Medulla oblongata (tissue), 1 donor: ENCODE measurements around the gene ASB18.

ENCODE experiments used
- DNase-seq: peaks from one replicate; pipeline ENCODE4 v3.0.0-alpha.2; 2015; ENCODE audit errors: extremely low spot score

ASB18 gene

DNA sequence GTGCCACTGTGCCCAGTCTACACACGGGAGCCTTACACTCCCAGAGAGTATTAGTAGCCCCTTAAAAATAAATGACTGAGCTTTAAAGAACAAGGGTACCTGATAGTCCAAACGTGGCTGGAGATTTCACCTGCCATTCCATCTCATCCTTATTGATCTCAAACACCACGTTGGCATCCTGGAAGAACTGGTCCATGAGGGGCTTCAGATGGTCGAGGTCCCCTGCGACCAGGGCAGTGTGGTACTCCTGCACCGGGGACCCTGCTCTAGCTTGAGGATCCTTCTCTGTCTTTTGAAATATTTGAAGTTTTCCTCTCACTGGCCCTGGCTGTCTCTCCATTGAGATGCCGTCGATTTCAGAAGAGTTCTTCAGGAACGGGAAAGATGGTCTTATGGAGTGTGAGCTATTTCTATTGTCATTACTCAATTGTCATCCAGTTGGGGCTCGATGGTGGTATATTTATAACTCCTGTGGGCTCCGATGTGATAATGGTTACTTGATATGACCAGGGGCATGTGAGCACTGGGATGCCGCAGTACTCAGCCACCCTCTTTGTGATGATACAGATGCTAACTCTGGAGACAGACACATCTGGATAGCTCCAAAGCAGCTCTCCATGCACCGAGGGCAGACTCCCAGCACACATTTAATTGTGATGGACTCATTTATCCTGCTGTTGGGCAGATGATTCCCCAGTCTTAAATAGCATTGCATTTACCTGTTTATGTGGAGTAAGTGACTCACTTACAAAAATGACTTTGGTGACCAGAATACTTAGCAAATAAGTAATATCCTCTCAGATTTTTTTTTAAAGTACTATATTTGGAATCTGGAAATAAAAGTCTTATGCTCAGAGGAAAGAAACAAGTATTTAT lies 22.8 kb downstream of the ASB18 start:
- no peak for DNase-seq

DNA sequence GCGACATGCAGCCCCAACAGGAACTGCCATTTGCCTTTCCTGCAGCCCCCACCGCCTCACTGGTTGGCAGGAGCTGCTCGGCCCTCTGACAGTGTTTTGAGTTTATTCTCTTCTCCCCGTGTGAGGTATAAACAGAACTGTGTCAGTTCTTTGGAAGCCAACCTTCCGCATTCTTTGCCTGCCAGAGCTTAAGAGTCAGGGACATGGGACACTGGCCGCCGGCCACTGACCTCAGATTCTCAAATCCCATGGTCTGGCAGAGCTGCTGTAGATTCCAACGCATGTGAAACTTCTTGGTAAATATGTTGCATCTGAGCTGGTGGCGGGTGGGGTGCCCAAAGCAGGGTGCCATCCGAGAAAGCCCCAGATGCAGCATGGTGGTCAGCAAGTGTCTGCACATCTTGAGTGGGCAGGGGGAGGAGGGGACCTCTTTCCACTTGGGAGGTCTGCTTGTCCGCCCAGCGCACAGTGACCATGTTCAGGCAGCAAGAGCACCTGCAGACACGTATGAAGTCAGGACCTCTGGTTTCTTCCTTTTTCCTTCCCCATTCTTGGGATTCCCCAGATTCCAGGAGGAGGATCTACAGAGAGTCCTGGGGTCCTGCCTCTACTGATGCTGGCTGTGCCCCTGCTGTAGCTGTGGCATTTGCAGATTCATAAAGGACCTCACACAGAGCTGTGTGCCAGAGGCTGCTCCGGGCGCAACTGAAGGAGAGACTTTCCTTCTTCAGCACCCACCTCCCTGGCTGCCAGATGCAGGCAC lies 23.8 kb downstream of the ASB18 start:
- peak; percentile 60 for DNase-seq

DNA sequence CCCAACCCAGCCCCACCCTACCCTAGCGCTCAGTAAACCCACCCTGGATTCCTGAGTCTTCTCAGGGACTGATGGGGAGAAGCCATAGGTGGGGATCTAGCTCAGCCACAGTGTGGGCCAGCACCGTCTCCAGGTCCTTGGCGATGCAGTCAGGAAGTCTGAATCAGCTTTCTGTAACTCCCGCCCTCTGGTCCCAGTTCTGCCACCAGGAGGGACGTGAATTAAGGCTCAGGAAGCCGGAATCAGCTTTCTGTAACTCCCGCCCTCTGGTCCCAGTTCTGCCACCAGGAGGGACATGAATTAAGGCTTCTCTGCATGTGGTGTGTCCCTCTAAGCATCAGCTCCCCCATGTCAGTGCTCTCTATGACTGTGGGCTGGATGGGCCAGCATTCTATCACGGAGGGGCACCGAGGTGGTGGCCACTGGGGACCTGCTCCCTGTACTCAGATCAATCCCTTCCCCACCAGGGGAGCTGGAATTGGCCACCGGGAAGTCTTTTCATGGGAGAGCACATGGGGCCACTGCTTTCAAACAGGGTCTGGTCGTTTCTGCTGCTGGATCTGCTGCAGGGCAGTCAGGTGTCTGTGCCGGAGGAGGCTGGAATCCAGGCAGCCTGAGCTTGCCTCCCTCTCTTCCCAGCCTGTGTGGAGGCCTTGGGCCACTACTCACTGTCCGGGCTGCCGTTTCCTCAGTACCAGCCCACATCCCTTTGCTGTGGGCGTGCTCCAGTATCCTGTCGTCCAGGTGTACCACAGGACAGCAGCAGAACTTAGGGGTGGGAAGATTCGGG lies 24.7 kb downstream of the ASB18 start:
- peak; percentile 9 for DNase-seq

DNA sequence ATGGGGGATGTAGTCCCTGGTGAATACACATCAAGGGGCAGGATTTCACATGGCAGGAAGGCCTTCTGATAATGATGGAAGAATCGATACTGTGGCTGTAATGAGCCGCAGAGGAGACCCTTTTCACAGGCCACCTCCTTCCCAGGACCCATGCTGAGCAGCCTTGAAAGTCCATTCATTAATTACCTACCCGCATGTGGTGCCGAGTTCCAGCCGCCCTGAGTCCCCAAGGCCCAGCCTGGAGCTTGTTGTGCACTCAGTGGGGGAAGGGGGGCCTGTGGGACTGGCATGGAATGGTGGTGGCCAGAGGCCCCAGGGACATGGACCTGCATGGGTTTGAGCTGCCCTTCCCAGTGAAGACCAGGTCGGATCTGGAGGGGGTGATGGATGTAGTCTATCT lies 25.5 kb downstream of the ASB18 start:
- no peak for DNase-seq

DNA sequence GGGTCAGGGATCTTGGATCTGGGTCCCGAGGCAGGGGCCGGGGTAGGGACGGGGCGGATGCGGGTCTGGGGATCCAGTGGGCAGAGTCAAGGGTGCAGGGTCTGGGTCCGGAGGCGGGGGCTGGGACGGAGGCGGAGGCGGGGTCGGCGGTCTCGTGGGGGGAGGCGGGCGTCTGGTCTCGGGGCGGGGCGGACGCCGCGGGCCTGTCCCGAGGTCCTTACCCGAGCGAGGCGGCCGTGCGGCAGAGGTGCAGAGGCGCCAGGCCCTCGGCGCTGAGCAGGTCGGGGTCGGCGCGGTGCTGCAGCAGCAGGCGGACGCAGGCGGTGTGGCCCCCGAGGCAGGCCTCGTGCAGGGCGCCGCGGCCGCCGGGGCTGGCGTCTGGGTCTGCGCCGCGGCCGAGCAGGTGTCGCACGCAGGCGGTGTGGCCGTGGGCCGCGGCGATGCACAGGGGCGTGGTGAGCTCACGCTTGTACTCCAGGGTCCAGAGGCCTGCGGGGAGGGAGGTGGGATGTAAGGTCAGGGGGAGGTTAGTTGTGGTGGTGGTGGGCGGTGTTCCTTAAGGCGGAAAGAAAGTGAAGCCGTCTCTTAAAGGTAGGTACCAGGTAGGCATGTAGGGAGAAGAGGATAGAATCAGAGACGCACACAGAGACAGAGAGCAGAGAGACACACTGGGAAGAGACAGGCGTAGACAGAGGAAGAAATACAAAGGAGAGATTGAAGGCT lies 26.6 kb downstream of the ASB18 start:
- no peak for DNase-seq

DNA sequence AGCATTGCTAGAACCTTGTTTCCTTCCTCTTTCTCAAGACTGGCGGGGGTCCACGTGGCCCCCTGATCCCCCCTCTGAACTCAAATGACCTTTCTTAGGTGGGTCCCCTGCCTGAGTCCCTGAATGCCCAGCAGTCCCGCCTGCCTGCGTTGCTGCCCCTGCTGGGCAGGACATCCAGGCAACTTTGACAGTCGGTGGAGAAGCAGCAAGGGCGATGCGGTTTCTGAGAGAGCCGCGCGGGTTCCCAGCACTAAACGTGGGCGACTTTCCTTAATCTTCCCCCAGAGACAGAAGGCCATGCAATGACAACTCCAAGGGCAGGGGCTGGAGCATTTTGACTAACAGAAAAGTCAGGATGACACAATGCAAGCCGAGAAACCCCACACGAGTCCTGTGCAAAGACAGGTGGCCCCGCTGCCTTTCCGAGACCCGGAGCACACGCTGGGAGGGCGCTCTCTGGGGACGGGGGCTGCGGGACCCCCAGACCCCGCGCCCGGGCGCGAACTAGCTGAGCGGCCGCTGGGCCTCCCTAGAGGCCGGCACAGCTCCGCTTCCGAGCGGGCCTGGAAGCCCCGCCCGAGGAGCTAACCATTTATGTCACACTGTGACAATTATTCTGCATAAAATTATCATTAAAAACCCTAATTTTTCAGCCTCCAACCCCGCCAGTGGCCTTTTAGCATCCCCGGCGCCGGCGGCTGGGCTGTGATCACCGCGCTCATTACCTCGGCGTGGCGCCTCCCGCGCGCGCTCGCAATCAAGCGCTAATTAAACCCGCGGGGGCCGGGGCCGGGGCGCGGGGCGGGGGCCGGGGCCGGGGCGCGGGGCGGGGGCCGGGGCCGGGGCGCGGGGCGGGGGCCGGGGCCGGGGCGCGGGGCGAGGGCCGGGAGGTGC lies 27.4 kb downstream of the ASB18 start:
- DNase-seq = no peak

DNA sequence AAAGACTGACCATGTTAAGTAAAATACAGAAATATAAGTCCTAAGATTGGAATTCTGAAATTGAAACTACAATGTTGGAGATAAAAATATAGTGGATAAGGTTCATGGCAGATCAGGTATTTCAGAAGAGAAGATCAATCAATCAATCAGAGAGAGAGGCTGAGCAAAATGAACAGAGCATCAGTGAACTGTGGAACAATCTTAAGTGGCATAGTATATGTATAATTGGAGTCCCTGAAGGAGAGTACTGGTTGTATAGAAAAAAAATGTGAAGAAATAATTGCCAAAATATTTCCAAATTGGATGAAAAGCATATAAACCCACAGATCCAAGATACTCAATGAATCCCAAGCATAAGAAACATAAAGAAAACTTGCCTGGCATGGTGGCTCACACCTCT lies 35.0 kb downstream of the ASB18 start:
- DNase-seq = no peak

DNA sequence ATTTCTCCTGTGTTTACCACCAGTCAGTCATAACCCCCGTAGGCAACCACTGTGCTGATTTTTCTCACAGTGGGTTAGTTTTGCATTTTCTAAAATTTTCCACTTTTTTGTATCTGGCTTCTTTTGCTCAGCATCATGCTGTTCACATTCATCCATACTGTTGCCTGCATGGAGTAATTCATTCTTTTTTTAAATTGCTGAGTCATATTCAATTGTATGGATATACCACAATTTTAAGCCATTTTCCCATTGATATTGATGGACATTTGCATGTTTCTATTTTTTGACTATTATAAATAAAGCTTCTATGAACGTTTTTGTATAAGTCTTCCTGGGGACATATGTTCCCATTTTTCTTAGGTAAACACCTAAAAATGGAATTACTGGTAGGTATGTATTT lies 40.5 kb downstream of the ASB18 start:
- no peak for DNase-seq

DNA sequence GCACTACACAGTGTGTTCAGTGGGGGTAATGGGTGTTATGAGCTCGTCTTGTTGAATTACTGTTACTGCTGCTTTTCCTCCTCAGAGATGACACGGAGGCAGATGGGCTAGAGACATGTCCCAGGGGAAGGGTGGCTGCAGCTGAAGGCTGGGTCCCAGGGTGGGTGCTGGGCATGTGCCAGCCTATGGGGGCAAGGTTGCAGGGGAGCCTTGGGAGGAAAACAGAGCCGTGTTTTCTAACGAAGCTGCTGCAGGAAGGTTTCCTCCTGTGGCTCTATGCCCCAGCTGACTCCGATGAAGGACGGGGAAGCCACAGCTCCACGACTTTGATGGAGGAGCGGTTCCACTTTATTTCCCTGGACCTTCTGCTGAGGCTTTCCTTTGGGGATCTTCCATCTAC lies 42.4 kb downstream of the ASB18 start:
- DNase-seq = no peak

DNA sequence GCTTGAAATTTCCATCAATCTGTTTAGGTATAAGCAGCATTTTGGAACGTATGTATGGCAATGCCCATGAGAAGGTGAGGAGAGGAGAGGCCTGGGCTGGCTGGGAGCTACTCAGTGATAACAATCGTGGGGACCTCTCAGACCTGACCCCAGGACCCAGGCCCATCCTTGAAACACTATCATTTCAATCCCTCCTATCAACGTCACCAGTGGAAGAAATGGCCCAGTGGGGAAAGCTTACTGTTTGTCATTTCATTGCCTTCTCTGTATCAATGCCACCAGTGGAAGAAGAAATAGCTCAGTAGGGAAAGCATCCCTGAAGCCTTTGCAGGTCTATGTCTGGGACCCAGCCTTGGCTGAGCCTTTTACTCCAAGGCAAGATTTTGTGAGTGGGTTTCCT lies 44.8 kb downstream of the ASB18 start:
- no peak for DNase-seq

DNA sequence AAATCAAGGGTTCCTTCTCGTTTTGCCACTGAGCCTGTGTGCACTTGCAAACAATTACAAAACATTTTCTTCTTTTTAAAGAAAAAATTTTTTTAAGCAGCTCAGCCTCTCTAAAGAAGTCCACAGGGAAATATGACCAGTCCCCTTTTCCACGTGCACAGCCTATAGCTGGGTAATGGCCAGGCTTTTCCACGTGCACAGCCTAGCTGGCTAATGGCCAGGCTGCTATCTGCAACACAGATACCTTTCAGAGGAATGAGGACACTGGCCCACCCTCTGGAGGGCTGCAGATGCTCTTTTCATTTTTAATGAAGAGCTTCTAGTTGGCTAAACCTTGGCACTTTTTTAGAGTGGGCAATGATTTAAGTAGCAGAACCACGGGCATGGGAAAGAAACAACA lies 46.3 kb downstream of the ASB18 start:
- DNase-seq = no peak

DNA sequence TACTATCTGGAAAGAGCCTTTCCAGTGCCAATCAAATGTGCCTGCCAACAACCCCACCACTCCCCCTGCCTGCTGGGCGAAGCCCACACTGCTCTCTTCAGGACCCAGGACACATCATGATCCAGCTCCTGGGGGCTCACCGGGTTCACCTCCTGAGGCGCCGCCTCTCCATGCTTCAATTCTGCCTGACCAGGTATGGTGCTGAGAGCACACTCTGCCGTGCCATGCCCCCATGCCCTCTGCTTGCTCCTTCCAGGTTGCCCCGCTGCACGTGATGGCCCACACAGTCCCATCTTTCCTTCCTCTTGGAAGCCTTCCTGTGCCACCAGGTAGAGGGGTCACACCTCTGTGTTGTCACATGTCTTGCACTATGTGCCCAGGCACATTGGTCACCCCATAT lies 47.5 kb downstream of the ASB18 start:
- DNase-seq = no peak

DNA sequence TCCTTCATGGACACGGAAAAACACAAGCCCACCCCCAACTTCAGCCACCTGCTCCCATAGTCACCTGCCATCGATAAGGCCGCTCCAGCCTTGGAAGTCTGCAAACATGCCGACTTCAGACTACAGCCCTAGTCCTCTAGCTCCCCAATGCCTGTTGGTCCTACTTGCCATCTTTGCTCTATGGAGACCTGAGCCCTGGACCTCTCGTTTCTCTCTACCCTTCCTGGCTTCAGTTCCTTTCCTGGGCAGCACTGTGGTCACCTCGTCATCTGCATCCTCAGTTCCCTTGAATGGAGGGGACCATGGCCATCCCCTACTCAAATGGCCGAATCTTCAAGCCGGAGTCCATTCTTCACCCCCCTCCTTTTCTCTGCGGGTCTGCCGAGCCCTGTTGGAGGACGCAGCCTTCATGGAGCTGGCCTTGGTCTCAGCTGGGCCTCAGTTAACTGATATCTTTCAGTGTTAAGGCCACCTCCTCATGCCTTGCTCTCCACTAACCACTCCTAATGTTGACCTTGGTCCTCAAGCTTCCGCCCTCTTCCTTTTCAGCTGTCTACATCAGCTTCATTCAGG lies 48.4 kb downstream of the ASB18 start:
- no peak for DNase-seq

DNA sequence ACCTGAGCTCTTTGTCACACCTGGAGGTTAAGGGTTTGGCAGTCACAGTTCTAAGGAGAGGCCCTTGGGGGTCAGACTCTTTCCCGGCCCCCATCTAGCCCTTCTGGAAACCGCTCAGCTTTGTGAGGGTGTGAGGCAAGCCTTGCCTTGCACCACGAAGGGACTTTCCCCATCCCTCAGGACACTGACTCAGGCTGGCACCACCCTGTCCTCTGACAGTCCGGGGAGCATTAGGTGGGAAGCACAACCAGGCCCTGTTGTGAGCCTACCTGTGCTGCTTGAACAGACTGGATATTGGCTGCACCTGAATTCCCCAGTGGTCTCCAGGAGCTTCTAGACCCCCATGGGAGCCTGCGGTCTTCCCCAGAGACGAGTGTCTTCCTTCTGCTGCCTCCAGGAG lies 49.0 kb downstream of the ASB18 start:
- no peak for DNase-seq

DNA sequence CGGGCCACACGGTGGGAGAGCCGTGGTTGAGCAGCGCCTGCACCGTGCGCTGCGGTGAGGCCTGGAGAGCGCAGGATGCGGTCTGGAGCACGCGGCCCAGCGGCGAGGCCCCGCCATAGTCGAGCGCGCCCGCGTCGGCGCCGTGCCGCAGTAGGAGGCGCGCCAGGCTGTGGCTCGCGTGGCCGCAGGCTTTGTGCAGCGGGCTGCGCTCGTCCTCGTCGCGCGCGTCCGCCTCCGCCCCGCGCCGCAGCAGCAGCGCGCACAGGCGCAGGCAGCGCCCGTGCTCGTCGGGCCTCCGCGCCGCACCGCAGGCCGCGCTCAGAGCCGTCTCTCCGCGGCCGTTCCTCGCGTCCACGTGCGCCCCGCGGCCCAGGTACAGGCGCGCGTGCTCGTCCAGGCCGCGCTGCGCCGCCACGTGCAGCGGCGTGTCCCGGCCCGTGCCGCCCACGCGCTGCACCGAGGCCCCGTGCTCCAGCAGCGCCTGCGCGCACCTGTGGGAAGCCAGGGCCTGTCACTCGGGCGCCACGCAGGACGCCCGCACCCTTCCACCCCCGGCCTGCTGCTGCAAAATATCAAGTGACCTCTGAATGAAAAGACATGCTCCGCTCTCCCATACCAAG lies 49.7 kb downstream of the ASB18 start:
- no peak for DNase-seq

DNA sequence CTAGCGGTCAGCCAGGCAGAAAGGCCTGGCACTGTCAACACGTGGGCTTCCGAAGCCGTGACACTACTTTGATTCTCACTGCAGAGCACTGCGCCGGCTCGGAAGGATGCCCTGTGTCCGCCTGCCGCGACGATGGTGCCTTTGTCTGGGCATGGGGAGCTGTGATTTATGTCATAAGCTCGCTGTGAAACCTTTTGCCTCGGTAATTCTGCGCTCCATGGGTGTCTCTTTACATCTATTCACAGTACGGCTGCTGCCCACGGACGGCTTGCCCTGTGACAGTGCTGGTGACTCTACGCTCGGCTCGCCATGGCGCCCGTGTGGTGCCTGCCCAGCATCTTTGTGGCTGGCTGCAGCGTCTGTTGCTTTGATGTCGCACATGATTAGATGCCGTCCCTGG lies 52.9 kb downstream of the ASB18 start:
- DNase-seq = no peak

DNA sequence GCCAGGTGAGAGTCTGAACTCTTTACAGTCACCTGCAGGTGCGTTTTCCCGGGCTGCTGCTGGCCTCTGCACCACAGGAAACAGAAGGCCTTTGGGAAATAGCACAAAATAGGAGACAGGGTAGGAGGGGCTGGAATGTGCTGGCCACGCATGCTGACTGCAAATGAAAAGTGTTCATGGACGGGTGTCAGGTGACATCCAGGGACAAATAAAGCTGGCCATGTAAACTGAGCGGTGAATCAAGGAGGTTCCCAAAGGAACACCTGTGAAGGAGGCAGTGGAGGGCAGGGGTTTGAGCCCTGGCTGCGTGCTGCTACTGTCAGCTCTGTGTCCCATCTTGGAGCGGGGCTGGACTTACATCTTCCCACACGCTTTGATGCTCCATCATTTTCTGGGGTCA lies 53.7 kb downstream of the ASB18 start:
- DNase-seq = no peak

DNA sequence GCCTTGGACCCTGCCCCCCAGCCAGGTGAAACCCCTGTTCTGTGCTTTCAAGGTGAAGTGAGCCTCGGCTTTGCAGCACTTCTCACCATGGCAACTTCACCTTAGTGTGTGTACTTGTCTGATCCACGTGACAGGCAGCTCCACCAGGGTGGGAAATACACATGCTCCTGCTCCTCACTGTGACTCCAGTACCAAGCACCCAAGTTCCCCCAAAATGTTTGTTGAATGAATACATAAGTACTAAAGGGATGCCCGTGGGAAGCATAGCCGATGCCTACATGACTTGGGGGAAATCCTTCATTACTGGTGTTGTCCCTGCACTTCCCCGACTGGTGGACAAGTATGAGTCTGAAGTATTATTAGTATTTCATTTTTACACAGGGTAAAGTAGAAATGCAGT lies 54.2 kb downstream of the ASB18 start:
- DNase-seq = no peak

DNA sequence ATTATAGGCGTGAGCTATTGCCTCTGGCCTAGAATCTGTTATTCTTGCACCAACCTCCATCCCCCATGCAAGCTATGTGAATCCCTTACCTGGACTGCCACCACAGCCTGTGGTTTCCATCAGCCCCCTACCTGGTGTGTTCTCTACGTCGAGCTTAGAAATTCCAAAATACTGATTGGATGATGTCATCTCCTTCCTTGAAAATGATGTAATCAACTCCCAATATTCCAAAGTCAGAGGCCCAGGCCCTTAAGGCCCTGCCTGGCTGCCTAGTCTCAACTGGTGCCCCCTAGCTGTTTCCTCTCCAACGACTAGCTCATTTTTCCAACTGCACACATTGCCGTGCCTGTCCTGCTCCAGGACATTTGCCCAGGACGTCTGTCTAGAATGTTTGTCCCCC lies 54.7 kb downstream of the ASB18 start:
- DNase-seq = no peak
